ENCODE data around the gene LGMN. TPM values are rescaled to one million over a fixed set of nuclear protein-coding genes. Genes with fewer than 3 reads are reported as not detected.
A peak's percentile ranks its signal among the peaks of the same experiment; 100 is the strongest.

LGMN gene
- total and polyA plus RNA-seq, 2 of the 13 experiments (the other 11 are each of a cell fraction or from before 2014, with no cell fraction given), result 28.9 to 76.4 TPM

DNA sequence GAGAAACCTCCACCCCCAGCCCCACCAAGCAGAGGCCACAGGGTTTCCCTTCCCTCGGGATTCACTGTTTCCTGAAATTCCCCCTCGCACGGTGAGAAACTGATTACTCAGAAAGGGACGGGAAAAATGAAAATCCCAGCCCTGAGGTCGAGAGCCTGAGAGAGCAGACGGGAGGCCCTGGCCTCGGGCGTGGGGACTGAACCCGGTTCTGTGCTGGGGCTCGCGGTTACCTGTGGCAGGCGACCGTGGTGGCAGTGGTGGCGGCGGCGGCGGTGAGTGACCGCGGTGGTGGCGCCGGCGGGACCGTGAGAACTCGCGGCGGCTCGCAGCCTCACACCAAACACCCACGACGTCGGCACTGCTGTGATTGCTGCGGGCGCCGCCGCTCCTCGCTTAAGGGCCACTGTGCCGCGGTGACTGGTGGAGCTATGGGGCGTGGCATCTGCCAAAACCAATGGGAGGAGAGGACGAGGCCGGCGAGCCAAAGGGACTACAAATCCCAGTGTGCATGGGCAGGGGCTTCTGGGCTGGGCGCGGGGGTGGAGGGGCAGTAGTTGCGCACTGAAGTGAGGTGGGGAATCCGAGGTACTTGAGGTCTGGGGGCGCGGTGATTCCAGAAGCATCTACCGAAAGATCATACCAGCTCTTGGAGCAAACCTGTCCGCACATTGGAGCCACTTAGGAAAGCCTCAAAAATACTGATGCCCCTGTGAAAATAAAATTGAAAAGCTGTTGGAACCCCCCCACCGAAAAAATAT is at the start of gene LGMN (continued):
- TF ChIP-seq ARID4A (CRISPR knock-in tag; IDR thresholded peaks at IDR 0.05; ENCODE audit: borderline replicate concordance) (peak; percentile 94), SOX6 (IDR thresholded peaks at IDR 0.05) (no peak), SOX6 (CRISPR knock-in tag; IDR thresholded peaks at IDR 0.05) (peak; percentile 66), RELA (CRISPR knock-in tag; IDR thresholded peaks at IDR 0.05) (no peak; the same call in 1 of the 2 replicates), ZNF747 (CRISPR knock-in tag; IDR thresholded peaks at IDR 0.05; ENCODE audit: borderline replicate concordance) (peak; percentile 68; the same call in 1 of the 2 replicates), CENPT (CRISPR knock-in tag; IDR thresholded peaks at IDR 0.05; ENCODE audit: low read depth) (no peak), MXD1 (CRISPR knock-in tag; IDR thresholded peaks at IDR 0.05) (peak; percentile 74; the same call in 1 of the 2 replicates), PAWR (CRISPR knock-in tag; IDR thresholded peaks at IDR 0.05; ENCODE audit: borderline replicate concordance) (peak; percentile 76; the same call in 1 of the 2 replicates), YEATS2 (CRISPR knock-in tag; IDR thresholded peaks at IDR 0.05; ENCODE audit: borderline replicate concordance) (no peak; the same call in 1 of the 2 replicates), CCAR2 (optimal IDR thresholded peaks at IDR 0.05; ENCODE audit: low read depth, low read length) (no peak), ZFP1 (CRISPR knock-in tag; IDR thresholded peaks at IDR 0.05) (no peak), ATF2 (CRISPR knock-in tag; IDR thresholded peaks at IDR 0.05) (peak; percentile 42), MED8 (CRISPR knock-in tag; IDR thresholded peaks at IDR 0.05; ENCODE audit: insufficient replicate concordance) (no peak)
- TF ChIP-seq, protein P1, sequence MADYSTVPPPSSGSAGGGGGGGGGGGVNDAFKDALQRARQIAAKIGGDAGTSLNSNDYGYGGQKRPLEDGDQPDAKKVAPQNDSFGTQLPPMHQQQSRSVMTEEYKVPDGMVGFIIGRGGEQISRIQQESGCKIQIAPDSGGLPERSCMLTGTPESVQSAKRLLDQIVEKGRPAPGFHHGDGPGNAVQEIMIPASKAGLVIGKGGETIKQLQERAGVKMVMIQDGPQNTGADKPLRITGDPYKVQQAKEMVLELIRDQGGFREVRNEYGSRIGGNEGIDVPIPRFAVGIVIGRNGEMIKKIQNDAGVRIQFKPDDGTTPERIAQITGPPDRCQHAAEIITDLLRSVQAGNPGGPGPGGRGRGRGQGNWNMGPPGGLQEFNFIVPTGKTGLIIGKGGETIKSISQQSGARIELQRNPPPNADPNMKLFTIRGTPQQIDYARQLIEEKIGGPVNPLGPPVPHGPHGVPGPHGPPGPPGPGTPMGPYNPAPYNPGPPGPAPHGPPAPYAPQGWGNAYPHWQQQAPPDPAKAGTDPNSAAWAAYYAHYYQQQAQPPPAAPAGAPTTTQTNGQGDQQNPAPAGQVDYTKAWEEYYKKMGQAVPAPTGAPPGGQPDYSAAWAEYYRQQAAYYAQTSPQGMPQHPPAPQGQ (CRISPR knock-in tag; IDR thresholded peaks at IDR 0.05; ENCODE audit: borderline replicate concordance), result no peak
- TF ChIP-seq, protein P2, sequence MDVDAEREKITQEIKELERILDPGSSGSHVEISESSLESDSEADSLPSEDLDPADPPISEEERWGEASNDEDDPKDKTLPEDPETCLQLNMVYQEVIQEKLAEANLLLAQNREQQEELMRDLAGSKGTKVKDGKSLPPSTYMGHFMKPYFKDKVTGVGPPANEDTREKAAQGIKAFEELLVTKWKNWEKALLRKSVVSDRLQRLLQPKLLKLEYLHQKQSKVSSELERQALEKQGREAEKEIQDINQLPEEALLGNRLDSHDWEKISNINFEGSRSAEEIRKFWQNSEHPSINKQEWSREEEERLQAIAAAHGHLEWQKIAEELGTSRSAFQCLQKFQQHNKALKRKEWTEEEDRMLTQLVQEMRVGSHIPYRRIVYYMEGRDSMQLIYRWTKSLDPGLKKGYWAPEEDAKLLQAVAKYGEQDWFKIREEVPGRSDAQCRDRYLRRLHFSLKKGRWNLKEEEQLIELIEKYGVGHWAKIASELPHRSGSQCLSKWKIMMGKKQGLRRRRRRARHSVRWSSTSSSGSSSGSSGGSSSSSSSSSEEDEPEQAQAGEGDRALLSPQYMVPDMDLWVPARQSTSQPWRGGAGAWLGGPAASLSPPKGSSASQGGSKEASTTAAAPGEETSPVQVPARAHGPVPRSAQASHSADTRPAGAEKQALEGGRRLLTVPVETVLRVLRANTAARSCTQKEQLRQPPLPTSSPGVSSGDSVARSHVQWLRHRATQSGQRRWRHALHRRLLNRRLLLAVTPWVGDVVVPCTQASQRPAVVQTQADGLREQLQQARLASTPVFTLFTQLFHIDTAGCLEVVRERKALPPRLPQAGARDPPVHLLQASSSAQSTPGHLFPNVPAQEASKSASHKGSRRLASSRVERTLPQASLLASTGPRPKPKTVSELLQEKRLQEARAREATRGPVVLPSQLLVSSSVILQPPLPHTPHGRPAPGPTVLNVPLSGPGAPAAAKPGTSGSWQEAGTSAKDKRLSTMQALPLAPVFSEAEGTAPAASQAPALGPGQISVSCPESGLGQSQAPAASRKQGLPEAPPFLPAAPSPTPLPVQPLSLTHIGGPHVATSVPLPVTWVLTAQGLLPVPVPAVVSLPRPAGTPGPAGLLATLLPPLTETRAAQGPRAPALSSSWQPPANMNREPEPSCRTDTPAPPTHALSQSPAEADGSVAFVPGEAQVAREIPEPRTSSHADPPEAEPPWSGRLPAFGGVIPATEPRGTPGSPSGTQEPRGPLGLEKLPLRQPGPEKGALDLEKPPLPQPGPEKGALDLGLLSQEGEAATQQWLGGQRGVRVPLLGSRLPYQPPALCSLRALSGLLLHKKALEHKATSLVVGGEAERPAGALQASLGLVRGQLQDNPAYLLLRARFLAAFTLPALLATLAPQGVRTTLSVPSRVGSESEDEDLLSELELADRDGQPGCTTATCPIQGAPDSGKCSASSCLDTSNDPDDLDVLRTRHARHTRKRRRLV (CRISPR knock-in tag; IDR thresholded peaks at IDR 0.05), result peak; percentile 52; the same call in 1 of the 2 replicates
